ENCODE data around the gene DLGAP4.

The DLGAP4 gene

DNA sequence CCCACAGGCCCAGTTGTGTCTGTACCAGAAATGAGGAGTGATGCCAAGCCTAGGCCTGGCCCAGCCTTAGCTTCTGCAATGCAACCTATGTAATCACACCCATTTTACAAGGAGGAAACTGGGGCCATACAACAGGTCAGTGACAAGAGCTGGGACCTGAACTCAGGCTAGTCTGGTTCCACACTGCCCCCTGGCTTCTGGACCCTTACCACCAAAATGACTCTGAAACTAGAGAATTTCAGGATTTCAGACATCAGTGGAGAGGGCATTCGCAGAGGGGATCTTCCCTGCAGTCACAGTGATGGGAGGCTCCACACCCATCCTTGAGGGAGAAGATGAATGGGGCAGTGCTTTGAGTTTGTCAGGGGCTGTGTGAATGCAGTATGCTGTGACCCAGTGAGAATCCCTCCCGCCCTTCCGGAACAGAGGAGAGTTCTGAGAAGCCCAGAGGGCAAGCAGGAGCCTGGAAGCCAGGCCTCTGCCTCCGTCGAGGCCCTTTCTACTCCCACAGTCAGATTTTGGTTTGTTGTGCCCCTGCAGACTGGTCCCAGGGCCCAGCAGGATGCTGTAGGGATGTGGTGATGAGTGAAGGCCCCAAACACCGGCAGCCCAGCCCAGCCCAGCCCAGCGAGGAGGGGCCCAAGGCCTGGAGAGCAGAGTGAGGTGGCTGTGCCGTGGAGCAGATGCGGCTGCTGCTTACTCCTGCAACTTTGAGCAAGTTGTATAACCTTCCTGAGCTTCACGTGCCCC is 187.1 kb downstream of the DLGAP4 start:
- ChIA-PET CTCF (interaction anchor here (0.7 to 0.9 kb wide), 2 partner anchors 229 to 290 kb away, joined by 3 read pairs; no protein-coding TSS in a partner anchor), POLR2A (no interaction called here)
- TF ChIP-seq ARNT (IDR thresholded peaks at IDR 0.05) (no peak), CTBP1 (IDR thresholded peaks at IDR 0.05; ENCODE audit: borderline replicate concordance) (no peak), FOXM1 (IDR thresholded peaks at IDR 0.05; ENCODE audit: borderline replicate concordance) (no peak), SUZ12 (IDR thresholded peaks at IDR 0.05) (no peak), L3MBTL2 (conservative IDR thresholded peaks at IDR 0.05) (no peak), SP1 (IDR thresholded peaks at IDR 0.05) (no peak), LEF1 (IDR thresholded peaks at IDR 0.05; ENCODE audit: borderline replicate concordance) (no peak), ELF4 (IDR thresholded peaks at IDR 0.05) (no peak), TARDBP (IDR thresholded peaks at IDR 0.05) (no peak), HDGF (IDR thresholded peaks at IDR 0.05; ENCODE audit: borderline replicate concordance) (no peak), ZNF384 (IDR thresholded peaks at IDR 0.05) (no peak), BHLHE40 (IDR thresholded peaks at IDR 0.05; ENCODE audit: borderline replicate concordance) (no peak), FOXK2 (IDR thresholded peaks at IDR 0.05) (no peak), FOXA1 (IDR thresholded peaks at IDR 0.05) (no peak)
- TF ChIP-seq, protein P1, sequence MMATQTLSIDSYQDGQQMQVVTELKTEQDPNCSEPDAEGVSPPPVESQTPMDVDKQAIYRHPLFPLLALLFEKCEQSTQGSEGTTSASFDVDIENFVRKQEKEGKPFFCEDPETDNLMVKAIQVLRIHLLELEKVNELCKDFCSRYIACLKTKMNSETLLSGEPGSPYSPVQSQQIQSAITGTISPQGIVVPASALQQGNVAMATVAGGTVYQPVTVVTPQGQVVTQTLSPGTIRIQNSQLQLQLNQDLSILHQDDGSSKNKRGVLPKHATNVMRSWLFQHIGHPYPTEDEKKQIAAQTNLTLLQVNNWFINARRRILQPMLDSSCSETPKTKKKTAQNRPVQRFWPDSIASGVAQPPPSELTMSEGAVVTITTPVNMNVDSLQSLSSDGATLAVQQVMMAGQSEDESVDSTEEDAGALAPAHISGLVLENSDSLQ (IDR thresholded peaks at IDR 0.05), result no peak
- DNase-seq (ENCODE audit: extremely low spot score), result no peak

DNA sequence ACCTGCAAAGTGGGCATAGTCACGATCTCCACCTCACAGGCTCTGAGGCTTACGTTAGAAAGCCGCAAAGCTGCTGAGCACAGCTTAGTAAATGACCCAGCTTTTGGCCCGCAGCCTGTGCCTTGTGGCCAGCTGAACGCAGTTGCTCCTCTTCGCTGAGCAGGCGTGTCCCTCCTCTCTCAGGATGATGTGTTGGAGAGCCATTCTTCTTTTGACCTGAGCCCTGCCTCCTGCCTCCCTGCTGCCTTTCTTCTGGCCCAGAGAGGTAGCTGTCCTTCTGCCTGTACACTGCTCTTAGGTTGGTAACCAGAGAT is 187.6 kb downstream of the DLGAP4 start:
- POLR2A ChIA-PET, result interaction anchor here (1.0 kb wide), 1 partner anchor 8 kb away, joined by 3 read pairs; no protein-coding TSS in a partner anchor
- CTCF ChIA-PET, result interaction anchor here (0.9 kb wide), 1 partner anchor 291 kb away, joined by 3 read pairs; no protein-coding TSS in a partner anchor
- DNase-seq (ENCODE audit: extremely low spot score), result no peak
- no peak for TF ChIP-seq ZNF384 (IDR thresholded peaks at IDR 0.05)
- TF ChIP-seq SP1 (IDR thresholded peaks at IDR 0.05), result no peak
- TF ChIP-seq, protein P1 (IDR thresholded peaks at IDR 0.05), result no peak
- no peak for TF ChIP-seq BHLHE40 (IDR thresholded peaks at IDR 0.05; ENCODE audit: borderline replicate concordance)
- TF ChIP-seq FOXK2 (IDR thresholded peaks at IDR 0.05), result no peak
- TF ChIP-seq LEF1 (IDR thresholded peaks at IDR 0.05; ENCODE audit: borderline replicate concordance), result no peak
- TF ChIP-seq FOXA1 (IDR thresholded peaks at IDR 0.05), result no peak

DNA sequence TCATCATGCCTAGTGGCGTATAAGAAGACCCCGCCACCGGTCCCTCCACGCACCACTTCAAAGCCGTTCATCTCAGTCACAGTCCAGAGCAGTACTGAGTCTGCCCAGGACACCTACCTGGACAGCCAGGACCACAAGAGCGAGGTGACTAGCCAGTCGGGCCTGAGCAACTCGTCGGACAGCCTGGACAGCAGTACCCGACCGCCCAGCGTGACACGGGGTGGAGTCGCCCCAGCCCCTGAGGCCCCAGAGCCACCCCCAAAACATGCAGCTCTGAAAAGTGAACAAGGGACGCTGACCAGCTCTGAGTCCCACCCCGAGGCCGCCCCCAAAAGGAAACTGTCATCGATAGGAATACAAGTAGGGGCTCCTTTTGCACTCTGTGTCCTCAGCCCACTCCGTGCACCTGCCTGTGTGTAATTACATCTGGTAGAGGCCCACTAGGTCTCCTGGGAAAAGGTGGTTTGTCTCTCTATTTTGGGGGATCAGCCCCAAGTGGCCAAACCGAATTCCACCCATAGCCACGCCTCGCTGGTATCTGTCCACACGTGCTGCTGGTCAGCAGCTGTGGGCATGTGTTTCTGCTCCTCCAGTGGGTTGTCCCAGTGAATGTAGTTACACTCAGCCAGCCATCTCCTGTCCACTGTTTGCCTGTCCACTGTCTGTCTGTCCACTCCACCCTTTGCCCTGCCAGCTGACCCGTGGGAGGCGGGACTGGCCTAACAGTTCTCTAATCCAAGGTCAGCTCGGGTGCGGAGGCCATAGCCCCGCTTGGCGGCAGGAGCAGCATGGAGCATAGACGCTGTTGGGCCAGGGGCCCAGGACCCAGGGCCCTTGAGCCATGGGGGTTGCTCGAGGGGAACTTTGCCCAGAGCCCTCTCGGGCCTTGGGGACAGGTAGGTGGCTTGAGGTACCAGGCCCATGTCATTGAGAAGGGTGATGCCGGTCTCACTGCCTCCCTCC is 190.8 kb downstream of the DLGAP4 start:
- no peak for TF ChIP-seq FOXM1 (IDR thresholded peaks at IDR 0.05; ENCODE audit: borderline replicate concordance)
- TF ChIP-seq BHLHE40 (IDR thresholded peaks at IDR 0.05; ENCODE audit: borderline replicate concordance), result no peak
- TF ChIP-seq NFRKB (IDR thresholded peaks at IDR 0.05), result no peak
- TF ChIP-seq CTBP1 (IDR thresholded peaks at IDR 0.05; ENCODE audit: borderline replicate concordance), result no peak
- no peak for TF ChIP-seq ZNF384 (IDR thresholded peaks at IDR 0.05)
- TF ChIP-seq LEF1 (IDR thresholded peaks at IDR 0.05; ENCODE audit: borderline replicate concordance), result no peak
- no peak for TF ChIP-seq TARDBP (IDR thresholded peaks at IDR 0.05)
- TF ChIP-seq FOXA1 (IDR thresholded peaks at IDR 0.05), result no peak
- TF ChIP-seq L3MBTL2 (conservative IDR thresholded peaks at IDR 0.05), result no peak
- TF ChIP-seq SP1 (IDR thresholded peaks at IDR 0.05), result no peak
- TF ChIP-seq, protein P1 (IDR thresholded peaks at IDR 0.05), result no peak
- TF ChIP-seq ELF4 (IDR thresholded peaks at IDR 0.05), result no peak
- TF ChIP-seq FOXK2 (IDR thresholded peaks at IDR 0.05), result no peak
- TF ChIP-seq SUZ12 (IDR thresholded peaks at IDR 0.05), result no peak
- no peak for TF ChIP-seq ARNT (IDR thresholded peaks at IDR 0.05)
- no peak for TF ChIP-seq HDGF (IDR thresholded peaks at IDR 0.05; ENCODE audit: borderline replicate concordance)
- DNase-seq (ENCODE audit: extremely low spot score), result no peak
- ChIA-PET POLR2A (no interaction called here), CTCF (no interaction called here)

DNA sequence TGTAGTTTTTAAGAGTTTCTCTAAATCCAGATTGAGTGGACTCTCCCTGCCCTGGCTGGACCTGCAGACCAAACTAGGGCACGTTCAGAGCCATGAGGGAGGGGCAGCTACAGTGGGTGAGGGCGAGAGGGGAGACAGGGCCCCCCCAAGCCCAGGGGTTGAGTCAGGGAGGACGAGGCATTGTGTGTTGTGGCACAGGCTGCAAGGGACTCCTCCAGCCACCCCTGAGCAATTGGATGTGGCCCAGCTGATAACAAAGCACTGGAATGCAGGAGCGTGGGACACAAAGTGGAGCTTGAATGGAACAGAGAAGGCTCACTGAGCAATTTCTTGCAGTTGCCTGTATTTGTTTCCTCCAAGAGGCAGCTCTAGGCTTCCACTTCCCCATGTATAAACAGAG is 191.7 kb downstream of the DLGAP4 start:
- DNase-seq (ENCODE audit: extremely low spot score), result no peak
- CTCF ChIA-PET, result no interaction called here
- POLR2A ChIA-PET, result no interaction called here
- TF ChIP-seq FOXM1 (IDR thresholded peaks at IDR 0.05; ENCODE audit: borderline replicate concordance) (no peak), CTBP1 (IDR thresholded peaks at IDR 0.05; ENCODE audit: borderline replicate concordance) (no peak), ZNF384 (IDR thresholded peaks at IDR 0.05) (no peak), LEF1 (IDR thresholded peaks at IDR 0.05; ENCODE audit: borderline replicate concordance) (no peak), BHLHE40 (IDR thresholded peaks at IDR 0.05; ENCODE audit: borderline replicate concordance) (no peak), FOXA1 (IDR thresholded peaks at IDR 0.05) (no peak), L3MBTL2 (conservative IDR thresholded peaks at IDR 0.05) (no peak), SUZ12 (IDR thresholded peaks at IDR 0.05) (no peak), FOXK2 (IDR thresholded peaks at IDR 0.05) (no peak), ARNT (IDR thresholded peaks at IDR 0.05) (no peak), TARDBP (IDR thresholded peaks at IDR 0.05) (no peak), NFRKB (IDR thresholded peaks at IDR 0.05) (no peak), HDGF (IDR thresholded peaks at IDR 0.05; ENCODE audit: borderline replicate concordance) (no peak), ELF4 (IDR thresholded peaks at IDR 0.05) (no peak), SP1 (IDR thresholded peaks at IDR 0.05) (no peak)
- TF ChIP-seq, protein P1 (IDR thresholded peaks at IDR 0.05), result no peak
